H7 (cell line): ENCODE data around the gene HADHB. TPM values are rescaled to one million over a fixed set of nuclear protein-coding genes. Genes with fewer than 3 reads are reported as not detected.

ENCODE experiments used
- total RNA-seq: library from RNA; depleted of rRNA; stranded (reverse); fragments of >200 nt; shearing (Covaris generic); gene quantifications from 2 replicates; pipeline ENCODE4 v1.2.3, GENCODE V29; 2014; rRNA removed

Gene HADHB
- total RNA-seq, 1 experiment from 2014 or later, result 78.7 TPM

Other genes starting within 250 kb of the HADHB start
- 92.6 and 101 TPM in 2 replicates for gene RAB10, start 210.9 kb upstream of the HADHB start, total RNA-seq
- gene GAREM2, start 71.9 kb upstream of the HADHB start, total RNA-seq, result 7.2 and 9.5 TPM in 2 replicates
- gene HADHA, start 307 bp upstream of the HADHB start, total RNA-seq, result 111 and 137 TPM in 2 replicates
- 28.4 and 31.0 TPM in 2 replicates for gene SELENOI, start 101.2 kb downstream of the HADHB start, total RNA-seq
- gene ADGRF3, start 101.8 kb downstream of the HADHB start, total RNA-seq, result 1.2 TPM in 1 of 2 replicates, not detected in the other
- gene DRC1, start 157.0 kb downstream of the HADHB start, total RNA-seq, result 0.07 TPM in 1 of 2 replicates, not detected in the other
- 0.07 and 0.14 TPM in 2 replicates for gene OTOF, start 233.2 kb downstream of the HADHB start, total RNA-seq